Measurements from ENCODE around the gene RBMS3.

RBMS3 gene

DNA sequence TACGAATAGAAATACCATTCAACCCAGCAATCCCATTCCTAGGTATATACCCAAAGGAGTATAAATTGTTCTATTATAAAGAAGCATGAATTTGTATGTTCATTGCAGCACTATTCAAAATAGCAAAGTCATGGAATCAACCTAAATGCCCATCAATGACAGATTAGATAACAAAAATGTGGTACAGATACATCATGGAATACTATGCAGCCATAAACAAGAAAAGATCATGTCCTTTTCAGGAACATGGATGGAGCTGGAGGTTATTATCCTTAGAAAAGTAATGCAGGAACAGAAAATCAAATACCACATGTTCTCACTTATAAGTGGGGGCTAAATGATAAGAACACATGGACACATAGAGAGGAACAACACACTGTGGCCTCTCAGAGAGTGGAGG is 571.9 kb downstream of the RBMS3 start:
- no peak for DNase-seq

DNA sequence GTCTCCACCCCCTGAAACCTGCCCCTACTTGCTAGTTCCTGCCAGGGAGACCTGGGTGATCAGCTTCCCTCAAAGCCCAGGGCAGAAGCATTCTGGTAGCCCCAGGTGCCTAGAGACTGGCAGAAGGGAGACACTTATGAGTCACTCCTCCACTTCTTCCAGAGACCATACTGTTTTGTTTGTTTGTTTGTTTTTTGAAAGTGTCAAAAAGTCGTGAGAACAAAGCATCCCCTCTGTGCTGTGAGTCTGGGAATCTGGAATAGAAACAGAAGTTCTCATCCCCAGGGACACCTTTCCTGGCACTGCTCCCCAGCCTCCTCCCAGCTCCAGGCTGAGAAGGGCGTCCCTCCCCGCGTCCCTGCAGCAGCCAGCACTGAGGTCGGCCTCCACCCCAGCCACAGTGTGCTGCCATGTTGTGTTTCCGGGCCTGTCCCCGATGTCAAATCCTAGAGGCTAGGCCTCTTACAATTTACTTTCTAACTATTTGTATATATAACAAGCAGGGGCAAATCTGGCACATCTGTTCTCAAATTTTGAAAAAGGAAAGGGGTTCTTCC is 573.0 kb downstream of the RBMS3 start:
- no peak for DNase-seq

DNA sequence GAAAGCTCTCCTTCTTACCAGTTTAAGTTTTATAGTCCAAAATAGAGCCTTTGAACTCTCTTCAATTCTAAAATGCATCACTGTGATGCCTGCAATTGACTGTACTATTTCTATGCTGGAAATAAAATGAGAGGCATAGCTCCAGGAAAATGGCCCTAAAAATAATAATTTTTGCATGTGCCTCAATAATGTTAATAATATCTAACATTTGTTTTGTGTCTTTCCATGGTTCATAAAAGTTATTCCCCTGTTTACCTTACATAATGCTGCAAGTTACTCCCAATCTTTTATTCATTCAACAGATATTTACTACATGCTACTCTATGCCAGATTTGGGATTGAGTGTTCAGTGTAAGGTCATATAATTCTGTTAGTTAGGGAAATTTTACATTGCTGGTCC is 574.0 kb downstream of the RBMS3 start:
- no peak for DNase-seq

DNA sequence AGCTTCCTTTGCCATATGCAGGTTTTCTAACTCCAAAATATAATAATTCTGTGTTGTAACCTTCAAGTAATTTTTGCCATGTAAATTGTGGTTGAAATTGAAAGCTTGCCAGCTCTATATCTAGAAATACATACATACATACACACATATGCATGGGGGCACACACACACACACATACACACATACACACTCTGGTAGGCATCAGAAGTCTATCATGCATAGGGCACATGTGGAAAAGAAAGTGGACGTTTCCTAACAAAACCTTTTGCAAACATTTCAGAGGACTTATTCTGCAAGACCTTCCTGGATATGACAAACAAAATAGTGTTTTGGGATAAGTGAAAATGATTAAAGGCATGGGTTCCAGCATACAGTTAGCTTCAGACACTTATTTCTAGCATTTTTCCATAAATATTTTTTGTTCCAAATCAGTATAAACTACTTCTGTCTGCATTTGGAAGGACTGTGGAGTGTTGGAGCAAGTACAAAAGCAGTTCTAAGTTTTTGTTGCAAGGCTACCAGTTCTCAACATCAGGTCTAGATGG is 578.9 kb downstream of the RBMS3 start:
- DNase-seq: no peak

DNA sequence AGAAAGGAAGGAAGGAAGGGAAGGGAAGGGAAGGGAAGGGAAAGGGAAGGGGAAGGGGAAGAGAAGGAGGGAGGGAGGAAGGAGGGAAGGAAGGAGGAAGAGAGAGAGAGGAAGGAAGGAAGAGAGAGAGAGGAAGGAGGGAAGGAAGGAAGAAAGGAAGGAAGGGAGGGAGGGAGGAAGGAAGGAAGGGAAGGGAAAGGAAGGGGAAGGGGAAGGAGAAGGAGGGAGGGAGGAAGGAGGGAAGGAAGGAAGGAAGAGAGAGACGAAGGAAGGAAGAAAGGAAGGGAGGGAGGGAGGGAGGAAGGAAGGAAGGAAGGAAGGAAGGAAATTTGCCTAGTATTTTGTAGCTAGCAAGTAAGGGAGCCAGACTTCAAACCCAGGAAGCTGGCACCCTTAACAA is 583.9 kb downstream of the RBMS3 start:
- DNase-seq: no peak

DNA sequence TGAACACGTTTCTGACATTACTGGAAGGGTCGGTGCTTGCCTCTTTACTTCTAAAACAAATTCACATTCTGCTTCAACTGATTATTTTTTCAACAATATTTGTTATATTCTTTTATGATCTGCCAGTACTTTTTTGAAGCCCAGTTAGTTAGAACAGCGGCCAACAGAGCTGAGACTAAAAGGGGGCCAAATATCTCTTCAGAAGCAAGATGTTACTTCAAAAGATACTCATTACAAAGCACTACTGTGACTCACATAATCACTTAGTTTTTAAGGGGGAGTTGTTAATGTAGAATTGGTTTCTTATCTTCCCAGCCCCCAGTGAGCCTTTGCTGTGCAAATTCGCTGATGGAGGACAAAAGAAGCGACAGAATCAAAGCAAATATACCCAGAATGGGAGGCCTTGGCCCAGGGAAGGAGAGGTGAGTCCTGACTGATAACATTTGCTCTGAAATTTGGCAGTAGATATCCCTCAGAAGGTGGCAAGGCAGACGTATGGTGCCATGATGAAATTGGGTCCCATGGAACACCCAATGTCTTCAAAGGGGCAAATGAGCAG is 587.8 kb downstream of the RBMS3 start:
- DNase-seq: no peak

DNA sequence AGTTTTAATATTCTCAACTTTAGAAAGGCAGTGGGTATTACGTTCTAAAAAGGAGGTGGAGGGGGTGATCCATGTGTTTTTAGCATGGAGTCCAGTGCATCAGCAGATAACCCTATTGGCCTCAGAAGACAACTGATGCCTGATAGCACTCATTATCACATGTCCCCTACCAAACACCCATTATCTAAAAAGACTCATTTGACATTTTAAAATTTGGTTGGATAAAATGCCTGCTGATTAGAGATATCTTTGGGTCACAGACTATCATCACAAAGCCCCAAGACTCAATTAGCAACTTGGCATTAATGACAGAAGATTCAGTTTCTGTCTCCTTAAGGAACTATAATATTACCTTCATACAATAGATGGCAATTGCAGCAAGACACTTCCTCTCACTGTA is 589.3 kb downstream of the RBMS3 start:
- DNase-seq: no peak

DNA sequence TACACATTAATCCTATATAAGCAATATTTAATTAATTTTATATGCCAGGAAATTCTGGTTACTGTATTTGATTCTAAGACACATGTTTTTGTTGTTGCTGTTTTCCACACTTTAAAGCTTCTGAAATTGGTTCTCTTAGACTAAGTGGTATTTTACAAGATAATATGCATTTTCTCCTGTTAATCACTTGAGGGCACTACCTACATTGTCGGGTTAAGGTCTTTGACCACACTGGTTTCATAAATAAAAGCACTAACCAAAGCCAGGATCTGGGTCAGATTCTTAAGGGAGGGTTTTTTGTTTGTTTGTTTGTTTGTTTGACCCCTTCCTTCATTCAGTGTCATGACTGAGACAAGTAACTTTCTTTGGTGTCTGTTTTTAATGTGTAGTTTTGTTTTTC is 590.2 kb downstream of the RBMS3 start:
- DNase-seq: no peak

DNA sequence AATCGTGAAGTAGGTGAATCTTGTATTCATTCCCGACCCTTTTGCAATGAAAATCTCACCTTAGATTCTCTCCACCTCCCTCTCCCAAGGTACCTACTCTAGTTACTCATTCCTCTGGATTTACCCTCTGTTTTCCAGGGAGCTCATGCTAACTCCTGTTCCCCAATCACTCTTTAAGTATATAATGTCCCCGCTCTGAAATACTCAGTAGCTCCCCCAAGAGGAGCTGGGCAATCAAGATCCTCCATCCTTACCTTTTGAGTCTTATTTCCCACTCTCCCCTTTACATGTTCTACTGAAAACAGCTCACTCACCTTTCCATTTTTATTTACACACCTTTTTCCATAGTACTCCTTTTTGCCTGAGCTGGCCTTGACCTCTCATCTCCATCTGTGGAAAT is 599.9 kb downstream of the RBMS3 start:
- no peak for DNase-seq

DNA sequence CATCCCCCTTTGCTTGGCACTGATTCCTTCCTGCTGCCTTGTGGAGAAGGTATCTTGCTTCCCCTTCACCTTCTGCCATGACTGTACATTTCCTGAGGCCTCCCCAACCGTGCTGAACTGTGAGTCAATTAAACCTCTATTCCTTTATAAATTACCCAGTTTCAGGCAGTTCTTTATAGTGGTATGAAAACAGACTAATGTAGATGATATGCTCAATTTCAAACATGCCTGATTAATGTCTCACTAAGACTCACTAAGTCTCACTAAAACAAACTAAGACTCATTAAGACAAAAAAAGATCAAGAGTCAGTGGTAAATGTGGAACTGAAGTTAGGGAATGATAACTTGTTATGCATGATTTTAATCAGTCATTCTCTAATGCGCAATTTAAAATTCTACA is 606.6 kb downstream of the RBMS3 start:
- DNase-seq: no peak

DNA sequence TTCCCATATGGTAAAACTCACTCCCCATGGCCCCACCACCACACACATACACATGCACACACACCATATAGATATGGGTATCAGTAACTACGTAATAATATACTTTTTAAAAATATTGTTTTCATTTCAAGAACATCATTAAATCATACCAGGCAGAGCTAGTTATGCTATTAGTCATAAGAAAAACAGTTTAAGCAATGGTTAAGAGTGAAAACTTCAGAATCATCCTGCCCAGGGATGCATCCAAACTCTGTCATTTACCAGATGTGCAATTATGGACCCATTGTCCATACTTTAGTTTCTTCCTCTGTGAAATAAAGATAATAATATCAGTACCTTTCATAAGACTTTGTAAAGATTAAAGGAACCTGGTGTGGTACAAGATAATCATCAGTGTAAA is 608.3 kb downstream of the RBMS3 start:
- DNase-seq: no peak

DNA sequence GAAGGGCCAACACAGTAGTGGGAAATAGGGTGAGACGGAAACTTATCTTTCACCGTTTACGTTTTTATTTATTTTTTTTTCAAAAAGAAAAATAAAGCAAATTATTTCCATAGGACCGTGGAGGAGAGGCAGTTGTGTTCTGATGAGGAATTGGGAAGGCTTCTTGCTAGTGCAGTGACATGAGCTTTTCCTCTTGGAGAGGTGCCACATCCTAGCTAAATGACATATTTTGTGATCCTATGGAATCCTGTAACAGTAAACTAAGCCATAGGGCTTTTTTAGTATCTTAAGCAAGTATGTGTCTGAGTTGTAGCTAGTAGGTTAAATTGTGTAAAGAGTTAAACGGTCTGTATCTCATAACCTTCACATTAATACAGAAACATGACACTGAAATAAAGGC is 609.9 kb downstream of the RBMS3 start:
- DNase-seq: no peak

DNA sequence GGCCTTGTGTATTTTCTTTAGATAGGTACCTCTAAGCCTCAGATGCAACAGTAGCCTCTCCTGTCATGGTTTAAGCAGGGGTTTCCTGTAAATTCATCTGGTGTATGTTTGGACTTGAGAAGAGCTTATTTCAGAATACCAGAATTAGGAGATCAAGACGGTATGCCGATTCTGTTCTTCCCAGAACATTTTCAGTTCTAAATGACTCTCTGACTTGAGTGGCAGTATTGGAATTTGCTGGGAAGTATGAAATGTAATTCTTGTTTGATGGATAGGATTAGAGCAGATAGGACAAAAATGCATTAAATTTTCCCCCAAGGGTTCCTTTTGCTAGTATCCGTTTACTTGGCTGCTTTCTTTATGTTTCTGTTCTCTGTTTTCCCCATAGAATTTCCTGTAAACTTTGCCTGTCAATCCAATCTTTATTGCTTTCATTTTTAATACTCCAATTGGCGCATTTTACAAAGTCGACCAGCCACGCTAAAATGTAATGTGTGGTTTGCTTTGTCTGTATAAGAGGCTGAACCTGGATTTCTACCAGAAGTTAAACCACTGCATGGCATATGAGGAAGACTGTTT is 612.2 kb downstream of the RBMS3 start:
- no peak for DNase-seq

DNA sequence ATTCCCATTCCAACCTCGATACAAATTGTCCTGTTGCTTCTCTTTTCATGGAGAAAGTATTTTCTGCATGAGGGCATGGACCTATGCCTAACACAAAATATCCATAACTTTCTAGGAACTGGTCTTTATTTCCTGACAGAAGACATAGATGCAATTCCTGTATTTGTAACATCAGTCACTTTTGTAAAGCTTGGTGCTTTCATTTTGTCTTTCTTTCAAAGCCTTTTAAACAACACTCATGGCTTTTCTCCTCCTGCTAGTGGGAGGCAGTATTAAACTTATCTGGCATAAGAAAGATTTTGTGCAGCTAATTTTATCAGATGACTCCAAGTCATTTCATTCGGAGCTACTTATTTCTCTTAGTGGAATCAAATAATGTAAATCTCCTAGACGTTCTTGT is 616.0 kb downstream of the RBMS3 start:
- no peak for DNase-seq

DNA sequence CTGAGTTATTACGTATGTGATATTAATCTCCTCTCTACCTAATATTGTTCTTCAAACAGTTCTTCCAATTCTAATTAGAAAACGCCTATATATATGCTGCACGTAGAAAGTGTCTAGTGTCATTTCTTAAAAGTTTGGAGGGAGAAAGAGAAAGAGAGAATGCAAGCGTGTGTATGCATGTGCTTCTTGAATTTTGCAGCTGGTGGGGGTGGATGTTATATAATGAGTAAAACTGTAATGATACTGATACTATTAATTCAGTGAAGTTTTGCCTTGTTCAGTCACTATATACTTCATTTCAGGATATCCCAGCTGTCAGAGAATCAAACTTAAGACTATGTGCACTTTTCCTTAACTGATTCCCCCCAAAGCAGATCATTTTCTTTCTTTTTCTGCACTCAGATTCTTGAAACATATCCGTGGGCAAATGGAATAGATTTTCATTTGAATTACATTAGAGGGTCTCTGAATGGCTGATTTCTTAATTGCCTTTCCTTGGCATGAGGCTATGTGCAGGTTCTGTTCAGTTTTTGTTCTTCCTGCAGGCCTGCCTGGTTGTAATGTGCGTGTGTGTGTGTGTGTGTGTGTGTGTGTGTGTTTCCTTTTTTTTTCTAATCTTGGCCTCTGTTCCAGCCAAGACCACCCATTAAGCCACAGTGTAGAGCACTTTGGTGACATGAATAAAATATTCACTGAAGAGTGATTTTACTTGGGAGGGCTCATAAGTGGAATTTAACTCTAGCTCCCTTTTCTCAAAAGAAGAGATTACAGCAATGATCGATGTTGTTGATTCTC is 617.5 kb downstream of the RBMS3 start:
- DNase-seq: no peak

DNA sequence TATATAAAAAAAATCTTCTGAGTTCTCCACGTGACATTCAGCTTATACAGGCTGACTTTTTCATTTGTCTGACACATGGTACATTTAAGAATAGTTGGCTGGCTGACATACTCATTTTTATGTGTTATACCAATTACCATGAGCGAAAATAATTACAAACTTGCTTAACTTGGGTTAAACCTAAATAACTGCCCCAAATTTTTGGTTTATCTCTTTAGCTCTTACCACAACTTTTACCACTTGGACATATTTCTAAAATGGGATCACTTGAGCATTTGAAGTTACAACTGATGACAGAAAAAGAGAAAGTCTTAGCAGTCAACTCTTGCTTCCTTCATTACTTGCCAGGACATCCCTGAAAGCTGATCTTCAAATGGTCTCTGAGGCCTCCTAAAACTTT is 618.1 kb downstream of the RBMS3 start:
- no peak for DNase-seq

DNA sequence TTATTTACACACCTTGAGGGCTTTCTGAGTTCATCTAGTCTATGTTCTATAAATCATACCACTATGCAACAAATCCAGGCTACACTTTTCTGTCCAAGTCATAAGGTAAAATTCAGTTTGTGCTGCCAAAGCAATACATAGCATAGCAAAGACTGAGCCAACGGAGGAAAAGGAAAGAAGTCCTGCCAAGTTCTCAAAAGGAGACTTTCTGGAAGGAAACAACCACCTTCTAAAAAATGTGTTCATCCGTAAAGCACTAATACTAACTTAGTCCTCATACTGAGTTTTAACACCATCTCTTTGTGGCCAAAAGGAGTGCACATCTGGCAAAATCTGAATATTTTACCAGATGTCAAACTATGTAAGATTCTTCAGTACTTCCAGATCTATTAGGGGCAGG is 620.2 kb downstream of the RBMS3 start:
- DNase-seq: no peak

DNA sequence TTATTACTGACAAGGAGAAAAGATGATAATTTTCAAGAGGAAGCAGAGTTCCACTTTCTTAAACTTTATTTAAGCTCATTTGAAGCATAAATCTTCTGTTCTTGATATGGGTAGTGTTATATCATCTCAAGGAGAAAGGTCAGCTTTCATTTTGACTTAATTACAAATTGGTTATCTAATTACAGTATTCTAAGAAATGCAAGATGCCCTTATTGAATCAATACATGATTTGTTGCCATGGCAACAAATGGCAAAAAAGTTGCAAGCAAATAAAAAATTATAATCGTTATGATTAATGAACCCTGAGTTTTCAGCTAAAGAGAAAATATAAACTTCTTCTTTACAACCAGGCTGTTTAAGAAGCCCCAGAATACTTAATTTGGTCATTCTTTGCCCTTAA is 622.7 kb downstream of the RBMS3 start:
- no peak for DNase-seq

DNA sequence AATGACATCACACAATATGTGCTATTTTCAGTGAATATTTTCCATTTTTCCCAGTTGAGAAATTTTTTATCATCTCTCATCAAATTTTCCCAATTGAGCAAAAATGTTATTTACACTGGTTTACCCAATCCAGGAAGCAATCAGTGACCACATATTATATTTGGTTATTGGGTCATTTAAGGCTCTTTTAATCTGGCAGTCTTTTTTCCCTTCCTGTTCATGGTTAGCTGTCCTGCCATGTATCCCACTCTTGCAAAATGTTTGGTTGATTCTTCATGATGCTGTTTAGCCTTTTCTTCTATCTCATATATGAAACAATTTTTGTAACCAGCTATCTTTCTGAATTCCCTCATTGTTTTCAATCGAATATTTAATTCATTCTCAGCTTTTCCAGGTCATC is 626.0 kb downstream of the RBMS3 start:
- no peak for DNase-seq

DNA sequence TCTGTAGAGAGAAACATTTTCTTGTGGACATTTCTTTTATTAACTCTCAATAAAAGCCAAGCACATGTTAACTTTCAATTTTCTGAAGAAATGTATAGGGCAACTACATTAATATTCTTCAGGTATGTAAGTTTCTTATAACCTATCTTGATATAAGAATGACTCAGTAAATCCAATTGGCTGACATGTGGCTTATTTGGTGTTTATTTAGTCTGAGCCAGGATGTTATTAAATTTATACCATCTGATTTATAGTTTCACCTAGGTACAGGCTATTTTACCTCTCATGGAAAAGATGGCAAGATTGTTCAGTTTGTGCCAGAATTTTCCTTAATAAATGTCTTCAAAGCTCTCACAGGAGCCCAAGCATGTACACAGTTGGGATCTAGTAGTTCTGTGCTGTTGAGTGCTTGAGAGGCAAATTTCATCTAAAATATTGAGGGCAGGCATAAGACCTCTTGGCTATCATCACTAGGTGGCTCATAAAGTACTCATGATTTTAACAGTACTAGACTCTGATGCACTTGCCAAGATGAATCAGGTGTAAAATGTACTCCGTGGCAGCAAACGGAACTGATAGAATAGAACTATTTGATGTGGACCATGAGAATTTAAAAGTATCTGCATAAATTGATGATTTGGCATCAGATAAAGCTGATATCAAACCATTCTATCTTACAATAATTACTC is 631.9 kb downstream of the RBMS3 start:
- DNase-seq: no peak

DNA sequence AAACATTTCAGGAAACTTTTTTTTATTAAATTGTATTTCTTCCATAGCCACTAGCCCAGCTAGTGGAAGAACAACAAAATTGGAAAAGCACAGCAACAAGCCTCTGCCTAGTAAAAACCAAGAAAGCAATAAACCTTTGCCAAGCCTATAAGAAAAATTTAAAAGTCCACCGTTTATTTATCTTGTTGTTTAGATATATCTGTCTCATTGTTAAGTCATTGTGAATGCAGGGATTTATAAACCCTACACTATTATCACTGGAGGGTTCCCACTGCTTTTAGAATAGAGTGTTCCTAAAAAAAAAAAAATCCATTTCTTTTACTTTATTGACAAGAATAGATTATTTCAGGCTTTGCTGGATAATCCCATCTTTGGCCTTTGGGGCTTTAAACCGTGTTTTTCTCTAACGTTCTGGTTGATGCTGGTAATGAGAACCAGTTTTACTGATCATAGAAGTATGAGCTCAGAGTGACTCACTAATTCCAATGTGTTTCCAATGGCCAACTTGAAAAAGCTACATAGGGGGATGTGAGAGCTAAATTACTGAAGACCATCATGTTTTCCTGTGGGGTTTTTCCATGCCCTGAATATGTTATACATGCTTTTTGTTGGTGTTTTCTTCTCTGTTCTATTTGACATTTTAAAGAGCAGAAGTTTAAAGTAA is 634.1 kb downstream of the RBMS3 start:
- DNase-seq: no peak

DNA sequence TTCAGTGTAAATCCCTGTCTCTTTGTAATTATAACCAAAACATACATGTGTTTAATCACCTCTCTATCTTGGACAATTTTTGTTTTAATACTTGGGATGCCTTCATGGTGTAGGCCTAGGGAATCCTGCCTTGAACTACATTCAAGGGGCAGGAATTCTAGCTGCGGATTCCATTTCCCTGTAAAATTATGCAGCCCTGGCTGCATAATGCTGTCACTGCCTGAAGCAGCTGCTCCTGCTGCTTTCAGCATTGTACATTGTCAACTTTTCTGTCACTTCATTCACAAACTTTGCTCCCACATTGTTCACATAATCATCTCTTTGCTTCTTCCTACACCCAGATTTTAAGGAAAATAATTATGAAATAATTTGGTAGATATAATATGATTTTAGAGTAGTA is 638.7 kb downstream of the RBMS3 start:
- no peak for DNase-seq
